Right atrium auricular region (tissue), 2 donors: ENCODE results near the gene GTF2H2. TPM values are rescaled to one million over a fixed set of nuclear protein-coding genes. Genes with fewer than 3 reads are reported as not detected.
"Not testable (repeated sequence)": the region's sequence is repeated elsewhere in the genome, so short reads cannot be mapped to it uniquely, and the experiment has no call there.

Experiments used
- DNase-seq: peaks from one replicate; pipeline ENCODE4 v3.0.0-alpha.2; 2019; ENCODE audit warnings: low spot score
- H3K27ac ChIP-seq, 2 donors: fragments of 200-600 bp; sonication (generic); 1 replicate in 1 of 2; 2 replicates in 1 of 2; pipeline ENCODE4 v1.5.1; 2016 to 2019
- H3K27me3 ChIP-seq, 2 donors: fragments of 200-600 bp; sonication (generic); one replicate each; pipeline versions ENCODE4 v1.5.1 to v1.6.0; 2017 to 2019
- H3K36me3 ChIP-seq: fragments of 200-600 bp; sonication (generic); one replicate; pipeline ENCODE4 v1.5.1; 2016
- H3K4me1 ChIP-seq, 2 donors: fragments of 200-600 bp; sonication (generic); one replicate each; pipeline versions ENCODE4 v1.5.1 to v1.6.0; 2017 to 2019
- H3K4me3 ChIP-seq, 2 donors: fragments of 200-600 bp; sonication (generic); 1 replicate in 1 of 2; 2 replicates in 1 of 2; pipeline ENCODE4 v1.5.1; 2017 to 2019; ENCODE audit warnings: mild to moderate bottlenecking in 1 of 2, moderate library complexity in 1 of 2
- H3K9me3 ChIP-seq, 2 donors: fragments of 200-600 bp; sonication (generic); one replicate each; pipeline ENCODE4 v1.5.1; 2019
- total RNA-seq, 2 donors: library from RNA; depleted of rRNA; stranded (reverse); fragments of >200 nt; gene quantifications; one replicate each; pipeline ENCODE4 v1.1.0, GENCODE V29; 2016

The GTF2H2 gene
- 10 to 100 TPM in 1 of 2 donors, 1 to 10 TPM in 1; 8.8 to 10.4 TPM for total RNA-seq

DNA sequence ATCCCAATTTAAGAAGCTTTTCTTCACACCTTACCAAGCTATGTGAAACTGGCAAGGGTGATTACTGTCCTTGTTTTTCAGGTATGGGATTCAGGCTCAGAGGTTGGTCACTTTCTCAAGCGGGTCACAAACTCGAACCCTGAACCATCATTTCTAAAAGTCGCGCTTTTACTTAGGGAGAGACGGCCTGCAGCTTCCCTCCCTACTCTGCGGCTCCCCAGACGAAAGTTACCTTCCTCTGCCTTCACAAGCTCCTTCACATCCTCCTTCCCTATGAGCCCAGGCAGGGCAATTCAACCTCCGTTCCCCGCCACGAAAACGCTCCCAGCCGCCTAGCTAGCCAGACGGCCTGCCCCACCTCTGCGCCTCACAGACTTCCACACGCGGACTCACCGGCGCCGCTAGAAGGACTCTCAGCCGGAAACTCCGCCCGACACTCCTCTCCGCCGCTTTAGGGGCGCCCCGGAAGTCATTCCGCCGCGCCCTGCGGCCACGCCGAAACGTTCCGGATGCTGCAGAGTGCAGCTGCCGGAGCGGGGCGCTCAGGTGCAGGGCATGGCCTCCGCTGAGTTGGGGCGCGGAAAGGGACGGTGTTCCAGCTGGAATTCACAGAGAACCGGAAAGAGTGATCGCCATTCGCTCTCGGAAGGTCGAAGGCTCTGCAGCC is at the start of gene GTF2H2:
Gene GTF2H2, minus strand, starts transcription at position 415 of the 667 bp plus-strand sequence. CDS start 4,913 bp downstream, outside the sequence.
- H3K27ac ChIP-seq, H3K4me3 ChIP-seq, DNase-seq, H3K36me3 ChIP-seq, H3K4me1 ChIP-seq, H3K9me3 ChIP-seq, H3K27me3 ChIP-seq: not testable (repeated sequence)

DNA sequence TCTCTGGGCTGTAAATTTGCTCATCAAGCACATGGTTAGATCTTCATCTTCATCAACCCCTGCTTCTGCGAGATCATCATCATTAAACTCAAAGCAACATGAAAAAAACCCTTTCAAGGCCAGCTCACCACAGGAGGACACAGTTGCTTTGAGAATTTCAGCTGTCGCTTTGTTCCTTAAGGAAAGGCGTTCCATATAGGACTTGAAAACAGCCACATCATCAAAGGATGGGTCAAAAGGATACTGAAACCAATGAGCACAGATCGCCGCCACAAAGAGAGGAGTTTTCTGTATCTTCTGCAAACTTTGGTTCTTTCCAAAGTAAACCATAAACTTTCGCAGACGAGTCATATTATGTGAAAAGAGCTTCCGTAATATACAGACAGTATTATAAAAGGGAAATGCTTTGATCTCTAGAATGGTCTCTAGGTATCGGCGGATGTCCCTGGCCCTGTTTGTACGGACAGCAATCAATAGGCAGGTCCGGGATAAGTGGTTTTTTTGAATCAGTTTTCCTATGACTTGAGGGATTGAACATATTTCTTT is 42.3 kb upstream of the GTF2H2 start:
- not testable (repeated sequence) for H3K36me3 ChIP-seq, DNase-seq, H3K27ac ChIP-seq, H3K9me3 ChIP-seq, H3K4me3 ChIP-seq, H3K4me1 ChIP-seq, H3K27me3 ChIP-seq

DNA sequence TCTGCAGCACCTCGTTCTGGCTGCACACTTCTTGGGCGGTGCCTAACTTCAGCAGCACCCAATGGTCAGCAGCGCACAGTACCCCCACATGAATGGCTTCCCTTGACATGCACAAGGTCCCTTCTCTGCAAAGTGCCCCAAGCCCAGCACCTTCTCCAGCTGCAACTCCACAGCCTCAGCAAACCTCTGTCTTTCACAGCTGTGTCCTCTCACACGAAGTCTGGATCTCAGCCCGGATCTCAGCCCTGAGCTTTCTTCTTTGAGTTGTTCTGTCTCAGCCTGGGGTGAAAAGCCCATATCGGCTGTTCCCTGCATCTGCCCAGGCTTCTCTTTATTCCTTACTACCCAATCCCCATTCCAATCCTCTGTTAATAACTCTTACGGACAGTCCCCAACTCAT is 32.5 kb upstream of the GTF2H2 start:
- H3K27me3 ChIP-seq, H3K4me1 ChIP-seq, H3K36me3 ChIP-seq, H3K4me3 ChIP-seq, DNase-seq, H3K9me3 ChIP-seq, H3K27ac ChIP-seq: not testable (repeated sequence)

DNA sequence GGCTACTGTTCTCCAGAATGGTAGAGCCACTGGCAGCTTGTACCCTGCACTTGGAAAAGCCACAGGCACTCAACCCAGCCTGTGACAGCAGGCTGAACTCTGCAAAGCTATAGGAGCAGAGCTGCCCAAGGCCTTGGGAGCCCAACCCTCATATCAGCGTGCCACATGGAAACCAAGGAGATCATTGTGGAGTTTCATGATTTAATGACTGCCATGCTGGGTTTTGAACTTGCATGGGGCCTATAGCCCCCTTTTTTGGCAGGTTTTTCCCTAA is 30.4 kb upstream of the GTF2H2 start:
- not testable (repeated sequence) for H3K36me3 ChIP-seq

DNA sequence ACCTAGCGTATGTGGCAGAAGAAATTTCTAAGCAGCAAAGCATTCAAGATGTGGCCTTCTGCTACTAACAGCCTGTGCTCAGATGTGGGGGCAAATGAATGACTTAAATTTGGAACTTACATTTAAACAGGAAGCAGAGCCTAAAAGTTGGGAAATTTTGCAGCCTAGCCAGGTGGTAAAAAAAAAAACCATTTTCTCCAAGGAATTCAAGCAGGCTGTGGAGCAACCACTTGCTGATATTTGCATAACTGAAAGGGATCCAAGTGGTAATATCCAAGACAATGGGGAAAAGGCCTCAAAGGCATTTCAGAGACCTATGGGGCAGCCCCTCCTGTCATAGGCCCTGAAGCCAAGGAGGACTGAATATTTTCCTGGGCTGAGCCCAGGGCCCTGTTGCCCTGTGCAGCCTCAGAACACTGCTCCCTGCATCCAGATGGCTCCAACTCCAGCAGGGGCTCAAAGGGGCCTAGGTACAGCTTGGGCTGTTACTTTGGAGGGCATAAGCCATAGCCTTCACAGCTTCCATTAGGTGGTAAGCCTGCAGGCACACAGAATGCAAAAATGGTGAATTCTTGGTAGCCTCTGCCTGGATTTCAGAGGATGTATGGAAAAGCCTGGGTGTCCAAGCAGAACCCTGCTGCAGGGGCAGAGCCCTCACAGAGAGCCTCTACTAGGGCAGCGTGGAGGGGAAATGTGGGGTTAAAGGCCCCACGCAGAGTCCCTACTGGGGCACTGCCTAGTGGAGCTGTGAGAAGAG is 29.9 kb upstream of the GTF2H2 start:
- not testable (repeated sequence) for H3K36me3 ChIP-seq, H3K4me3 ChIP-seq, H3K27ac ChIP-seq, H3K4me1 ChIP-seq, H3K9me3 ChIP-seq, DNase-seq, H3K27me3 ChIP-seq

More for the DNA sequence above, 30.4 kb upstream of the GTF2H2 start:
- not testable (repeated sequence) for H3K27me3 ChIP-seq, H3K4me1 ChIP-seq, H3K9me3 ChIP-seq, DNase-seq, H3K4me3 ChIP-seq, H3K27ac ChIP-seq

DNA sequence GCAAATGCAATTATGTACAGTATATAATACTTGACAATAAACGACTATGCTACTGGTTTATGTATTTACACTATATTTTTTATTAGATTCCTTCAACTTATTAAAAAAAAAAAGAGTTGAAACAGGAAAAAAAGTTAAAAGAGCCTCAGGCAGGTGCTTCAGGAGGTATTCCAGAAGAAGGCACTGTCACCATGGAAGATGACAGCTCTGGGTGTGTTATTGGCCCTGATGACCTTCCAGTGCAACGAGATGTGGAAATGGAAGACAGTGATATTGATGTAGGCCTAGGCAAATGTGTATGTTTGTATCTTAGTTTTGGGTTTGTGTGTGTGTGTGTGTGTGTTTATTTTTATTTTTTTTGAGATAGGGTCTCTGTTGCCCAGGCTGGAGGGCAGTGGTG is 22.3 kb upstream of the GTF2H2 start:
- H3K4me3 ChIP-seq, H3K36me3 ChIP-seq, DNase-seq, H3K9me3 ChIP-seq, H3K27me3 ChIP-seq, H3K27ac ChIP-seq, H3K4me1 ChIP-seq: not testable (repeated sequence)

DNA sequence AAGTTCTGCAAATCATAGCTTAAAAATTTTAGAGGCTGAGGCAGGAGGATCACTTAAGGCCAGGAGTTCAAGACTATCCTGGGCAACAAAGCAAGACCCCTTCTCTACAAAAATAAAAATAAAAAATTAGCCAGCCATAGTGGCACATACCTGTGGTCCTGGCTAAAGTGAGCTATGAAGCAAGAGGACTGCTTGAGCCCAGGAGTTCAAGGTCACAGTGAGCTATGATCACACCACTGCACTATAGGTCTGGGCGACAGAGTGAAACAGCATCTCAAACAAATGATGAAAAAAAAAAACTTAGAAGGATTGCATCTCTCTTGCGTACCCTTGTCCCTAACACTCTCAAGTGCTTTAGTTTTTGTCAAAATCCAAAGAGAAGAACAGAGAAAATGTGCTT is 21.3 kb upstream of the GTF2H2 start:
- H3K4me1 ChIP-seq, H3K27ac ChIP-seq, H3K36me3 ChIP-seq, H3K27me3 ChIP-seq, DNase-seq, H3K9me3 ChIP-seq, H3K4me3 ChIP-seq: not testable (repeated sequence)

DNA sequence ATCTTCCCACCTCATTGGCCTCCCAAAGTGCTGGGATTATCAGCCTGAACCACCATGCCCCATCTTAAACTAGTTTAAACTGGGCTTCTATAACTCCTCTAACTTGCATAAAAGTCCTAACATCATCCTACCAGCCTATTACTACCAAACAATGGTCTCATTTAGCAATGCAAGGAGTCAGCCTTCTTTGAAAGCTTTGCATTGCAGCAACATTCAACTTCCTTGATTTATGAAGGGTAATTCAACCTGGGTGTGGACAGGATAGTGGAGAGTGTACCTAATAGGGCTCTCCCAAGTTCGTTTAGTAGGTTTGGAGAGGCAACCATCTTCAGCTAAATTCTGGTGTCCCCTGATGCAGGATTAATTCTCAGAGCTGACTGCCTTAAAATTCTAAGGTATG is 18.7 kb upstream of the GTF2H2 start:
- H3K4me1 ChIP-seq, H3K27me3 ChIP-seq, DNase-seq, H3K9me3 ChIP-seq, H3K27ac ChIP-seq, H3K36me3 ChIP-seq, H3K4me3 ChIP-seq: not testable (repeated sequence)

DNA sequence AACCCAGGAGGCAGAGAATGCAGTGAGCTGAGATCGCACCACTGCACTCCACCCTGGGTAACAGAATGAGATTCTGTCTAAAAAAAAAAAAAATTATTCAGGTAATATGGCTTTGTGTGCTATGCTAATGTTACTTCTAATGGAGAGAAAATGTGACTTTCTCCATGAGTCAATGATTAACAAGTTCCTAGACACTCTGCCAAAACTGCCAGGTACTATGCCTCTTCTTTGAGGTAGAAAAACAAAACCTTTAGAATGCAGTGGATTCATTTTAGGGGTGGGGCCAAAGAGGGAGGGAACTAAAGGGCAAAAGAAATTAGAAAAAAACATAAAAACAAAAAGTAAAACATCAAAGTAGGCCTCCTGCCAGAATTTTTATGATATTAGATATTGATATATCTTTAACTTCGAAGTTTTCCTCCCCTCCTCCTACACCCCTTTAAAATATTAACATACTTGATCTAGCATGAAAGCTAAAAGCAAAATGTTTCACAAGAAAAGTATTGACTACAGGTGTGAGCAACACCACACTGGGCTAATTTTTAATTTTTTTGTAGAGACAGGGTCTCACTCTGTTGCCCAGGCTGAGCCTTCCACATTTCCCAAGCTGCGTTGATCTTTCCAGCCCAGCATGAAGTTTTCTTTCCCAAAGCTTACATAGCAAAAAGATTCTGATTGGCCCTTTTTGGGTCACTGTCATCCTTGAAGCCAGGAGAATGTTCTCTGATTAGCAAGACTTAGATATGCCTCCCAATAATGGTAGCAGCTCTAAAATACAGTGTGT is 17.0 kb upstream of the GTF2H2 start:
- not testable (repeated sequence) for H3K36me3 ChIP-seq, H3K4me3 ChIP-seq, H3K27ac ChIP-seq, H3K9me3 ChIP-seq, DNase-seq, H3K27me3 ChIP-seq, H3K4me1 ChIP-seq

DNA sequence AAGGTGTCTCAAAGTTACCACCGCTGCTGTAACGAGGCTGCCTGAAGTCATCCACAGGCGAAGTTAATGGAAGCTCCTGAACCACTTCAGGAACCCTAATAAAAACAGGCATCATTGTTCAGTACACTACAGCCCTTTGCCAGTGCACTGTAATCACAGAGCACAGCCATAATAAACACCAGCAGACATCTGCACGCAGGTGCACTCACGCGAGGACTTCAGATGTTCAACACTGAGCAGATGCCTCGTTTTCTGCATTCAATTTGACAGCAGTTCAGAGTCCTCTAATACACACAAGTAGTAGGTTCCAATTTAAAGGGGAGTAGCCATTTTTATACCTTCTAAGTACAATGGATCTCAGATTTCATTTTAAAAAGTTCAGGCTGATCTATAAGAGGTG is 15.4 kb upstream of the GTF2H2 start:
- H3K9me3 ChIP-seq, H3K36me3 ChIP-seq, H3K27me3 ChIP-seq, H3K4me1 ChIP-seq, H3K4me3 ChIP-seq, H3K27ac ChIP-seq, DNase-seq: not testable (repeated sequence)

DNA sequence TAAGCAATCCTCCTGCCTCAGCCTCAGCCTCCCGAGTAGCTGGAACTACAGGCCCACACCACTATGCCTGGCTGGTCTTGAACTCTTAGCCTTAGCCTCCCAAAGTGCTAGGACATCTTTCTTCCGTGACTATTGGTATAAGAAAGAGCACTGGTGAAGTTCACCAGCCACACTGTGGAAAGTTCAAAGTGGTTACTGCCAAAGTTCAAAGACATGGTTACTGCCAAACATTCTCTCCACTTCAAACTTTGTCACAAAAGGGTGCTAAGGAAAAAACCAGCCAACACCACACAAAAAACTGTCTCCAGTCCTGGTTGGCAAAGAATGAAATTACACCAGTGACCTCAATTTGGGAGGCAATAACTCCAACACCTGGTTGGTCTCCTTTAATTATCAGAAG is 14.9 kb upstream of the GTF2H2 start:
- not testable (repeated sequence) for H3K27ac ChIP-seq, H3K4me3 ChIP-seq, H3K4me1 ChIP-seq, H3K9me3 ChIP-seq, H3K27me3 ChIP-seq, H3K36me3 ChIP-seq, DNase-seq

DNA sequence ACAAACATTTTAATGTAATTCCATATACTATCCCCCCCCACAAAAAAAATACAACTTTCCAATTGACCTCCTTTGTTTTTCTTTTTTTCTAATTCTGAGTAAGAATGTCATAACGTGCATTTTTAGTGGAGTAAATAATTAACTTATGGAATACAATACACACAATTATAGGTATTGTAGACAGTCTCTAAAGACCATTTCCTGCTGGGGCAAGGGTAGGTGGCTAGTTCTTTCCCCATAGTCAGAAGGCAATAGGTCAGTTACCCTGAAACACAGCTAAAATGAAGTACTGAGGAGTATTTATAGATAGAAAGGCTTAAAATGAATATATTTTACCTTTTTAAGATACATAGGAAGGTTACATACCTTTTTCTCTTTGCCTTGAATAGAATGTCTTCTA is 6.2 kb downstream of the GTF2H2 start:
- not testable (repeated sequence) for H3K9me3 ChIP-seq, DNase-seq, H3K27me3 ChIP-seq, H3K36me3 ChIP-seq, H3K4me1 ChIP-seq, H3K4me3 ChIP-seq, H3K27ac ChIP-seq

DNA sequence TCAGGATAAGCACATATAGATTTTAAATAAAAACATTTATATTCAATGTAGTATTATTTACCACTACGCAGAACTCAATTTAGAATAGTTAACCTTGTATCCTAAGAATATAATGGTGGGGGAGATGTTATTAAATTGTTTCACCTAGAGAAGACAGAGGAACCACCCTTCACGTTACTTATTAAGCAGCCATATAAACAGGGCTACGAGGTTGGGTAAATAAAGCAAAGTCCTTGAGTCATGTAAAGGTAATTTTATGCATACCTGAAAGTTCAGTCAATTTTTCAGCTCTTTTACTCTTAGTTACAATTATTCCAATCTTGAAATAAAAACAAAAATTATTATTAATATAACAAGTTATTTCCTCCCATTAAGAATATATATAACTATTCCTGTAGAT is 8.1 kb downstream of the GTF2H2 start:
- H3K27ac ChIP-seq, H3K36me3 ChIP-seq, H3K4me3 ChIP-seq, H3K27me3 ChIP-seq, H3K4me1 ChIP-seq, H3K9me3 ChIP-seq, DNase-seq: not testable (repeated sequence)

DNA sequence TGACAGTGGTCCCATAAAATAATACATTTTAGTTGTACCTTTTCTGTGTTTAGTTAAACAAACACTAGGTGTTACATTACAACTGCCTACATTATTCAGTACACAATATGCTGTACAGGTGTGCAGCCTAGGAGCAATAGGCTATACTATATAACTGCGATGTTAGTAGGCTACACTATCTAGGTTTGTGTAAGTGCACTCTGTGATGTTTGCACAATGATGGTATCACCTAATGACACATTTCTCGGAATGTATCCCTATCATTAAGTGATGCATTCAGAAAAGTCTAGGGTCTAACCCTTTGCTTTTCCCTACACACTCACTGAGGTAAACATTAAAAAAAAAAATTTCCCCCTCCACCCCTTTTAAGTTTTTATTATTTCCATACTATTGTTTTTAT is 22.7 kb downstream of the GTF2H2 start:
- not testable (repeated sequence) for DNase-seq, H3K27ac ChIP-seq, H3K27me3 ChIP-seq, H3K9me3 ChIP-seq, H3K4me3 ChIP-seq, H3K36me3 ChIP-seq, H3K4me1 ChIP-seq

DNA sequence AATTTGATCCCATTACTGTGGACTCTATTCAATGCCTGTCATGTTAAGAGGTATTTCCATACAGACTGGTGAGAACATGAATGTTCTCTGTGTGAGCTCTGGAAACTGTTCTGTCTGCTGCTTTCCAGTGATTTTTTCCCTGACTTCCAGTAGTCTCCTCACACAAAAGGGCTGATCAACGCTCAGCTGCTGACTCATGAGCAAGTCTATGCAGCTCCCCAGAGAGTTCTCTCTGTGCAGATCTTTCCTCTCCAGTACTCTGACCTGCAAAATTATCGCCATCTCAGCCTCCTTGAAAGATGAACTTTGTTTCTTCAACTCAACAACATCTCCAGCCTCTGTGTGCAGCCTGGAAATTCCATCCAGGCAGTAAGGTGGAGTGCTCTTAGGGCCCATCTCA is 23.3 kb downstream of the GTF2H2 start:
- not testable (repeated sequence) for H3K27ac ChIP-seq, H3K27me3 ChIP-seq, H3K36me3 ChIP-seq, H3K4me1 ChIP-seq, H3K4me3 ChIP-seq, DNase-seq, H3K9me3 ChIP-seq
